Fibroblast of lung (primary cell): ENCODE results near the gene ASTL. TPM values are rescaled to one million over a fixed set of nuclear protein-coding genes. Genes with fewer than 3 reads are reported as not detected.

Experiments used
- DNase-seq, 2 donors: peaks; one replicate each; pipeline versions ENCODE4 v3.0.0 to v3.0.0-alpha.2; 2010; ENCODE audit warnings: low read depth in 2 of 2
- H2AFZ ChIP-seq: 2 replicates; pipeline ENCODE4 v1.5.1; 2012; ENCODE audit warnings: low read length, control low read depth, inconsistent platforms
- H3K27ac ChIP-seq: 2 replicates; pipeline ENCODE4 v1.5.1; 2011; ENCODE audit warnings: low read length, control low read depth; ENCODE audit not compliant: insufficient read depth
- H3K27me3 ChIP-seq: 2 replicates; pipeline ENCODE4 v1.5.1; 2011; ENCODE audit warnings: mild to moderate bottlenecking, low read length; ENCODE audit not compliant: control insufficient read depth, insufficient read depth
- H3K36me3 ChIP-seq: 2 replicates; pipeline ENCODE4 v1.5.1; 2011; ENCODE audit warnings: low read length; ENCODE audit not compliant: control insufficient read depth, insufficient read depth
- H3K4me1 ChIP-seq: 2 replicates; pipeline ENCODE4 v1.5.1; 2011; ENCODE audit warnings: low read length; ENCODE audit not compliant: control insufficient read depth, insufficient read depth; ENCODE audit errors: extremely low read depth
- H3K4me2 ChIP-seq: 2 replicates; pipeline ENCODE4 v1.5.1; 2011; ENCODE audit warnings: low read length, control low read depth; ENCODE audit not compliant: insufficient read depth; ENCODE audit errors: extremely low read depth
- H3K4me3 ChIP-seq, 4 experiments: fragments of 200-600 bp in 1 of 4; sonication (generic) in 1 of 4; replicated peaks in 1 of 4; 2 replicates each; pipeline ENCODE4 v1.5.1; 2011 to 2016; ENCODE audit warnings: low read length in 4 of 4, low read depth in 3 of 4, mild to moderate bottlenecking in 3 of 4, control low read depth in 2 of 4, inconsistent platforms in 1 of 4, mixed read lengths in 1 of 4; ENCODE audit not compliant: insufficient read depth in 1 of 4; ENCODE audit errors: control extremely low read depth in 1 of 4
- H3K79me2 ChIP-seq: 2 replicates; pipeline ENCODE4 v1.5.1; 2012; ENCODE audit warnings: mild to moderate bottlenecking, low read length, inconsistent platforms; ENCODE audit not compliant: control insufficient read depth, insufficient read depth
- H3K9ac ChIP-seq: 2 replicates; pipeline ENCODE4 v1.5.1; 2011; ENCODE audit warnings: mild to moderate bottlenecking, low read length, control low read depth; ENCODE audit not compliant: insufficient read depth
- H3K9me3 ChIP-seq: 2 replicates; pipeline ENCODE4 v1.5.1; 2012; ENCODE audit warnings: low read depth, low read length; ENCODE audit not compliant: control insufficient read depth, insufficient read depth
- H4K20me1 ChIP-seq: 2 replicates; pipeline ENCODE4 v1.5.1; 2011; ENCODE audit warnings: low read length; ENCODE audit not compliant: control insufficient read depth, insufficient read depth; ENCODE audit errors: extremely low read depth
- CTCF ChIP-seq, 2 donors: IDR thresholded peaks in 1 of 2; conservative IDR thresholded peaks in 1 of 2; 1 replicate in 1 of 2; 2 replicates in 1 of 2; pipeline ENCODE4 v1.5.1; 2011 to 2012; ENCODE audit warnings: low read length in 2 of 2, control low read depth in 1 of 2, inconsistent platforms in 1 of 2, low read depth in 1 of 2, mild to moderate bottlenecking in 1 of 2
- EZH2 ChIP-seq: IDR thresholded peaks from 2 replicates; pipeline ENCODE4 v1.5.1; 2012; ENCODE audit warnings: low read length, control low read depth, mild to moderate bottlenecking; ENCODE audit errors: missing control alignments
- polyA plus RNA-seq, 2 donors: library from polyadenylated mRNA; depleted of rRNA in 1 of 2; stranded (reverse) in 1 of 2; unstranded in 1 of 2; fragments of >200 nt; gene quantifications; 2 replicates each; pipeline ENCODE4 v1.2.1, GENCODE V29; 2011 to 2012; ENCODE audit warnings: missing spikeins in 1 of 2
- total RNA-seq: library from RNA; depleted of rRNA; stranded (reverse); fragments of >200 nt; gene quantifications from 2 replicates; pipeline ENCODE4 v1.2.1, GENCODE V29; 2014

The ASTL gene
- total and polyA plus RNA-seq, 2 donors (not counting 1 experiment from before 2014, with no cell fraction given) = not detected

GRCh38 chr2:96140941-96141623 lies 2.8 kb upstream of the ASTL start:
- no peak overlapping the region for H3K4me3 ChIP-seq
- no peaks in the 10 kb centered on the region for H3K9me3 ChIP-seq
- TF ChIP-seq EZH2 (no peak), CTCF (conservative IDR thresholded peaks at IDR 0.05 in 1 of 2, IDR thresholded peaks at IDR 0.05 in 1 of 2; ENCODE audit: low read depth in 1 of 2, low read length in 2 of 2) (no peak)
- H3K9ac ChIP-seq = no peak overlapping the region
- H3K27ac ChIP-seq = no peak overlapping the region
- DNase-seq = no peak
- H3K27me3 ChIP-seq = peaks cover 7% of the 10 kb centered on the region
- no peak overlapping the region for H2AFZ ChIP-seq
- no peaks in the 10 kb centered on the region for H3K36me3 ChIP-seq
- no peak overlapping the region for H3K4me2 ChIP-seq
- H4K20me1 ChIP-seq = no peaks in the 10 kb centered on the region
- H3K4me1 ChIP-seq = no peaks in the 10 kb centered on the region
- H3K79me2 ChIP-seq = no peaks in the 10 kb centered on the region

- Histone ChIP-seq H4K20me1 (no peaks in the 10 kb centered on the region), H3K9ac (no peak overlapping the region), H3K27ac (no peak overlapping the region), H3K36me3 (no peaks in the 10 kb centered on the region), H3K9me3 (no peaks in the 10 kb centered on the region), H3K27me3 (peaks cover 11% of the 10 kb centered on the region), H3K4me3 (no peak overlapping the region), H2AFZ (no peak overlapping the region), H3K4me1 (no peaks in the 10 kb centered on the region), H3K79me2 (no peaks in the 10 kb centered on the region), H3K4me2 (no peak overlapping the region)
- no peak for TF ChIP-seq EZH2
- TF ChIP-seq CTCF (conservative IDR thresholded peaks at IDR 0.05 in 1 of 2, IDR thresholded peaks at IDR 0.05 in 1 of 2; ENCODE audit: low read depth in 1 of 2, low read length in 2 of 2) = no peak
- no peak for DNase-seq
Measured at GRCh38 chr2:96139181-96139758, 968 bp upstream of the ASTL start.

GRCh38 chr2:96137321-96138178 lies 752 bp downstream of the ASTL start:
- TF ChIP-seq EZH2 (no peak), CTCF (conservative IDR thresholded peaks at IDR 0.05 in 1 of 2, IDR thresholded peaks at IDR 0.05 in 1 of 2; ENCODE audit: low read depth in 1 of 2, low read length in 2 of 2) (no peak)
- Histone ChIP-seq H3K9me3 (no peaks in the 10 kb centered on the region), H3K4me1 (no peaks in the 10 kb centered on the region), H3K79me2 (no peaks in the 10 kb centered on the region), H3K9ac (no peak overlapping the region), H2AFZ (no peak overlapping the region), H3K27me3 (peaks cover 17% of the 10 kb centered on the region), H3K36me3 (no peaks in the 10 kb centered on the region), H3K4me3 (no peak overlapping the region), H3K4me2 (no peak overlapping the region), H4K20me1 (no peaks in the 10 kb centered on the region), H3K27ac (no peak overlapping the region)
- DNase-seq = no peak
